ENCODE measurements around the gene UBE2U.

The UBE2U gene

GRCh38 chr1:64287071-64287470, 83.6 kb downstream of the UBE2U start:
- no peak overlapping the region for H3K4me3 ChIP-seq (ENCODE audit: low read depth, low read length)
- no peak for TF ChIP-seq CTCF (IDR thresholded peaks at IDR 0.05; ENCODE audit: borderline replicate concordance, insufficient read depth, low read depth, low read length)

GRCh38 chr1:64290420-64290819, 87.0 kb downstream of the UBE2U start:
- no peak overlapping the region for H3K4me3 ChIP-seq (ENCODE audit: low read depth, low read length)
- no peak for TF ChIP-seq CTCF (IDR thresholded peaks at IDR 0.05; ENCODE audit: borderline replicate concordance, insufficient read depth, low read depth, low read length)

GRCh38 chr1:64291931-64292330, 88.5 kb downstream of the UBE2U start:
- TF ChIP-seq CTCF (IDR thresholded peaks at IDR 0.05; ENCODE audit: borderline replicate concordance, insufficient read depth, low read depth, low read length): no peak
- H3K4me3 ChIP-seq (ENCODE audit: low read depth, low read length): no peak overlapping the region

GRCh38 chr1:64292399-64292798, 89.0 kb downstream of the UBE2U start:
- no peak for TF ChIP-seq CTCF (IDR thresholded peaks at IDR 0.05; ENCODE audit: borderline replicate concordance, insufficient read depth, low read depth, low read length)
- no peak overlapping the region for H3K4me3 ChIP-seq (ENCODE audit: low read depth, low read length)

GRCh38 chr1:64293820-64294219, 90.4 kb downstream of the UBE2U start:
- no peak overlapping the region for H3K4me3 ChIP-seq (ENCODE audit: low read depth, low read length)
- TF ChIP-seq CTCF (IDR thresholded peaks at IDR 0.05; ENCODE audit: borderline replicate concordance, insufficient read depth, low read depth, low read length): no peak

GRCh38 chr1:64295136-64295535, 91.7 kb downstream of the UBE2U start:
- no peak for TF ChIP-seq CTCF (IDR thresholded peaks at IDR 0.05; ENCODE audit: borderline replicate concordance, insufficient read depth, low read depth, low read length)
- H3K4me3 ChIP-seq (ENCODE audit: low read depth, low read length): no peak overlapping the region

- no peak overlapping the region for H3K4me3 ChIP-seq (ENCODE audit: low read depth, low read length)
Observed at GRCh38 chr1:64295561-64295960, 92.1 kb downstream of the UBE2U start.

More at GRCh38 chr1:64295561-64295960, 92.1 kb downstream of the UBE2U start:
- TF ChIP-seq CTCF (IDR thresholded peaks at IDR 0.05; ENCODE audit: borderline replicate concordance, insufficient read depth, low read depth, low read length): no peak
